Measurements from ENCODE around the gene CCDC71. TPM values are rescaled to one million over a fixed set of nuclear protein-coding genes. Genes with fewer than 3 reads are reported as not detected.

CCDC71 gene
- total RNA-seq, 1 experiment from 2014 or later = 26.0 TPM

GRCh38 chr3:49180116-49180515, 14.0 kb upstream of the CCDC71 start:
- no peak for TF ChIP-seq CTCF (IDR thresholded peaks at IDR 0.05; ENCODE audit: unreplicated experiment)
- no peaks in the 10 kb centered on the region for H3K27me3 Mint-ChIP-seq (ENCODE audit: insufficient read depth, unreplicated experiment)
- intact Hi-C loops (cut with micrococcal nuclease) = no loop called here
- H3K36me3 Mint-ChIP-seq (ENCODE audit: insufficient read depth, unreplicated experiment) = no peaks in the 10 kb centered on the region
- no peak overlapping the region for H3K4me3 Mint-ChIP-seq (ENCODE audit: unreplicated experiment)
- no peak overlapping the region for H3K27ac Mint-ChIP-seq (ENCODE audit: low read depth, unreplicated experiment)
- CTCF ChIA-PET = interaction anchor here (0.6 to 1.8 kb wide), 2 partner anchors 9 to 159 kb away, joined by 3 to 9 read pairs; partner anchors contain the start of gene KLHDC8B
- no peaks in the 10 kb centered on the region for H3K4me1 Mint-ChIP-seq (ENCODE audit: insufficient read depth, unreplicated experiment)
- BruUV-seq (replicated peaks) = no TSS peak
- POLR2A ChIA-PET = interaction anchor here (0.7 to 1.4 kb wide), 2 partner anchors 11 to 160 kb away, joined by 3 read pairs; partner anchors contain the start of gene USP4
- H3K9me3 Mint-ChIP-seq (ENCODE audit: unreplicated experiment) = no peaks in the 10 kb centered on the region
- peak; percentile 57 for DNase-seq (ENCODE audit: unreplicated experiment)

- DNase-seq (ENCODE audit: unreplicated experiment) = no peak
- H3K4me3 Mint-ChIP-seq (ENCODE audit: unreplicated experiment) = no peak overlapping the region
- no peak overlapping the region for H3K27ac Mint-ChIP-seq (ENCODE audit: low read depth, unreplicated experiment)
- H3K36me3 Mint-ChIP-seq (ENCODE audit: insufficient read depth, unreplicated experiment) = no peaks in the 10 kb centered on the region
- H3K9me3 Mint-ChIP-seq (ENCODE audit: unreplicated experiment) = no peaks in the 10 kb centered on the region
- H3K27me3 Mint-ChIP-seq (ENCODE audit: insufficient read depth, unreplicated experiment) = no peaks in the 10 kb centered on the region
- no TSS peak for BruUV-seq (replicated peaks)
- TF ChIP-seq CTCF (IDR thresholded peaks at IDR 0.05; ENCODE audit: unreplicated experiment) = no peak
- ChIA-PET CTCF (no interaction called here), POLR2A (no interaction called here)
- no peaks in the 10 kb centered on the region for H3K4me1 Mint-ChIP-seq (ENCODE audit: insufficient read depth, unreplicated experiment)
- intact Hi-C loops (cut with micrococcal nuclease) = no loop called here
Measured at GRCh38 chr3:49177073-49177472, 10.9 kb upstream of the CCDC71 start.

DNA sequence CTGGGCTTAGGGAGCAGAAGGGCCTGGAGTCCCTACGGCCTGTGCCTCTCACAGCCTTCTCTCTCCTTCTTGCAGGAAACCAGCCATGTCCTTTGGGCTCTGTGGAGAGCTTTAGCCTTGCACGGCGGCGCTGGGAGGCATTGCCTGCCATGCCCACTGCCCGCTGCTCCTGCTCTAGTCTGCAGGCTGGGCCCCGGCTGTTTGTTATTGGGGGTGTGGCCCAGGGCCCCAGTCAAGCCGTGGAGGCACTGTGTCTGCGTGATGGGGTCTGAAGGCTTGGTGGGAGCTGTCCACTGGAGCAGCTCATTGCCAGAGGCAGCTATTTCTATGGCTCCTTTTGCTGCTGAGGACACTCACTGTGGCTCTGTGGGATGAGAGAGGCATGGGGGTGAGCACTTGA, 9.4 kb upstream of the CCDC71 start:
- DNase-seq (ENCODE audit: unreplicated experiment) = no peak
- H3K4me1 Mint-ChIP-seq (ENCODE audit: insufficient read depth, unreplicated experiment) = peaks cover 6% of the 10 kb centered on the region
- no peak overlapping the region for H3K27ac Mint-ChIP-seq (ENCODE audit: low read depth, unreplicated experiment)
- BruUV-seq (replicated peaks) = no TSS peak
- ChIA-PET POLR2A (interaction anchor here (1.2 kb wide), 1 partner anchor 82 kb away, joined by 3 read pairs; the partner anchor contains the start of gene QRICH1), CTCF (interaction anchor here (0.7 kb wide), 1 partner anchor 169 kb away, joined by 3 read pairs; the partner anchor contains the start of gene WDR6)
- H3K36me3 Mint-ChIP-seq (ENCODE audit: insufficient read depth, unreplicated experiment) = no peaks in the 10 kb centered on the region
- no peaks in the 10 kb centered on the region for H3K9me3 Mint-ChIP-seq (ENCODE audit: unreplicated experiment)
- intact Hi-C loops (cut with micrococcal nuclease) = no loop called here
- H3K4me3 Mint-ChIP-seq (ENCODE audit: unreplicated experiment) = no peak overlapping the region
- H3K27me3 Mint-ChIP-seq (ENCODE audit: insufficient read depth, unreplicated experiment) = no peaks in the 10 kb centered on the region
- TF ChIP-seq CTCF (IDR thresholded peaks at IDR 0.05; ENCODE audit: unreplicated experiment) = no peak

- Mint-ChIP-seq H3K4me3 (ENCODE audit: unreplicated experiment) (no peak overlapping the region), H3K27ac (ENCODE audit: low read depth, unreplicated experiment) (no peak overlapping the region), H3K9me3 (ENCODE audit: unreplicated experiment) (no peaks in the 10 kb centered on the region), H3K4me1 (ENCODE audit: insufficient read depth, unreplicated experiment) (peaks cover 6% of the 10 kb centered on the region), H3K36me3 (ENCODE audit: insufficient read depth, unreplicated experiment) (no peaks in the 10 kb centered on the region), H3K27me3 (ENCODE audit: insufficient read depth, unreplicated experiment) (no peaks in the 10 kb centered on the region)
- no peak for DNase-seq (ENCODE audit: unreplicated experiment)
- ChIA-PET POLR2A (no interaction called here), CTCF (no interaction called here)
- TF ChIP-seq CTCF (IDR thresholded peaks at IDR 0.05; ENCODE audit: unreplicated experiment) = no peak
- intact Hi-C loops (cut with micrococcal nuclease) = loop anchor here (5.0 kb wide), 1 partner anchor 123 kb away; no protein-coding TSS in a partner anchor
- no TSS peak for BruUV-seq (replicated peaks)
Measured at GRCh38 chr3:49174397-49174985, 8.4 kb upstream of the CCDC71 start.

All from MCF 10A (cell line).